HepG2 (cell line): Measurements from ENCODE around the gene PRKN. TPM values are rescaled to one million over a fixed set of nuclear protein-coding genes. Genes with fewer than 3 reads are reported as not detected.

Experiments used
- ATAC-seq: fragments of 200-7000 bp; cut with Tn5 transposase; 3 replicates; pipeline ENCODE4 v1.9.1; 2020; ENCODE audit warnings: mild to moderate bottlenecking, moderate library complexity
- BruUV-seq: library from RNA; stranded (reverse); fragments of 400-500 nt; replicated peaks from 2 replicates; lab custom pipeline; 2021; lab: Mats Ljungman, UMichigan
- CTCF ChIA-PET: fragments of 300-600 bp; formaldehyde crosslinking; extraction: SDS; loops from one replicate; lab custom pipeline; 2021; ENCODE audit warnings: low total read pairs, inconsistent platforms, low intra/inter-chr PET ratio; lab: Yijun Ruan, JAX
- POLR2A ChIA-PET: fragments of 350-600 bp; sonication (Branson Sonifier 250); formaldehyde crosslinking; loops from one replicate; lab custom pipeline; 2020; ENCODE audit warnings: antibody characterized with exemption, inconsistent platforms; lab: Yijun Ruan, JAX
- DNase-seq: peaks from one replicate; pipeline ENCODE4 v3.0.0-alpha.2; 2015; ENCODE audit warnings: low spot score
- FAIRE-seq: peaks from 3 replicates; lab custom pipeline; 2011; peaks lifted over from hg19 to GRCh38; lab: Jason Lieb, UNC
- H2AFZ ChIP-seq: one replicate; pipeline ENCODE4 v1.6.1; 2011; ENCODE audit warnings: low read length, inconsistent platforms
- H3K27ac ChIP-seq: fragments of 300-600 bp; 3 replicates; pipeline ENCODE4 v1.8.0; 2011; ENCODE audit warnings: mixed run types, mild to moderate bottlenecking, mixed read lengths, low read length, inconsistent platforms; ENCODE audit not compliant: insufficient read depth; ENCODE audit errors: extremely low read length
- H3K27me3 ChIP-seq, 2 experiments: fragments of 200-600 bp in 1 of 2; 2 replicates in 1 of 2; 3 replicates in 1 of 2; pipeline versions ENCODE4 v1.6.0 to v1.8.0; 2011; ENCODE audit warnings: low read length in 2 of 2, mild to moderate bottlenecking in 2 of 2, moderate library complexity in 2 of 2, inconsistent platforms in 1 of 2; ENCODE audit not compliant: insufficient read depth in 2 of 2, control insufficient read depth in 1 of 2
- H3K36me3 ChIP-seq, 2 experiments: fragments of 200-600 bp in 1 of 2; replicated peaks in 1 of 2; 2 replicates in 1 of 2; 3 replicates in 1 of 2; pipeline versions ENCODE4 v1.5.1 to v1.8.0; 2011; ENCODE audit warnings: low read length in 2 of 2, inconsistent platforms in 1 of 2; ENCODE audit not compliant: insufficient read depth in 2 of 2, control insufficient read depth in 1 of 2
- H3K4me1 ChIP-seq: 2 replicates; pipeline ENCODE4 v1.5.1; 2012; ENCODE audit warnings: low read length, inconsistent platforms; ENCODE audit not compliant: insufficient read depth
- H3K4me2 ChIP-seq: 2 replicates; pipeline ENCODE4 v1.6.0; 2011; ENCODE audit warnings: low read depth, low read length, inconsistent platforms
- H3K4me3 ChIP-seq, 3 experiments: fragments of 200-600 bp in 1 of 3; sonication (generic), shearing (Covaris generic) in 1 of 3; replicated peaks in 1 of 3; 2 replicates each; pipeline ENCODE4 v1.5.1; 2011 to 2016; ENCODE audit warnings: low read length in 3 of 3, inconsistent platforms in 2 of 3, low read depth in 2 of 3, mild to moderate bottlenecking in 2 of 3, control low read depth in 1 of 3, mixed read lengths in 1 of 3; ENCODE audit not compliant: insufficient read depth in 1 of 3
- H3K79me2 ChIP-seq: one replicate; pipeline ENCODE4 v1.6.1; 2011; ENCODE audit warnings: low read length, inconsistent platforms; ENCODE audit not compliant: insufficient read depth
- H3K9ac ChIP-seq: 2 replicates; pipeline ENCODE4 v1.6.0; 2011; ENCODE audit warnings: mild to moderate bottlenecking, low read depth, low read length, inconsistent platforms; ENCODE audit not compliant: insufficient read depth
- H3K9me3 ChIP-seq: 2 replicates; pipeline ENCODE4 v1.5.1; 2012; ENCODE audit warnings: mild to moderate bottlenecking, low read length
- H4K20me1 ChIP-seq: 2 replicates; pipeline ENCODE4 v1.6.0; 2011; ENCODE audit warnings: inconsistent platforms, mild to moderate bottlenecking, low read length, moderate library complexity; ENCODE audit not compliant: insufficient read depth
- AKAP8 ChIP-seq: sonication (generic); formaldehyde crosslinking; IDR thresholded peaks from 2 replicates; pipeline ENCODE4 v1.5.1; 2020; ENCODE audit warnings: mild to moderate bottlenecking, missing genetic modification reagents
- HNF4G ChIP-seq, 2 experiments: sonication (generic) in 1 of 2; formaldehyde crosslinking in 1 of 2; IDR thresholded peaks; 2 replicates each; pipeline versions ENCODE4 v1.4.0 to v1.6.1; 2011 to 2020; ENCODE audit warnings: borderline replicate concordance in 2 of 2, low read depth in 2 of 2, mild to moderate bottlenecking in 2 of 2, low read length in 1 of 2, missing genetic modification reagents in 1 of 2, moderate library complexity in 1 of 2
- ISL2 ChIP-seq: sonication (generic); formaldehyde crosslinking; IDR thresholded peaks from 2 replicates; pipeline ENCODE4 v1.5.0; 2020; ENCODE audit warnings: missing genetic modification reagents
- MTF2 ChIP-seq: sonication (generic); formaldehyde crosslinking; IDR thresholded peaks from 2 replicates; pipeline ENCODE4 v1.5.0; 2020; ENCODE audit warnings: missing genetic modification reagents, borderline replicate concordance
- MYPOP ChIP-seq: sonication (generic); formaldehyde crosslinking; IDR thresholded peaks from 2 replicates; pipeline ENCODE4 v1.8.1; 2023; ENCODE audit warnings: mild to moderate bottlenecking, moderate library complexity, missing genetic modification reagents
- RBM22 ChIP-seq: fragments of 200-400 bp; formaldehyde crosslinking; optimal IDR thresholded peaks from 2 replicates; pipeline ENCODE3; 2017; ENCODE audit warnings: mild to moderate bottlenecking, low read length, moderate library complexity
- SIN3B ChIP-seq: fragments of 150-350 bp; IDR thresholded peaks from 2 replicates; pipeline ENCODE4 v1.6.1; 2014; ENCODE audit warnings: low read length
- SOX5 ChIP-seq: IDR thresholded peaks from 2 replicates; pipeline ENCODE4 v1.6.1; 2016; ENCODE audit warnings: borderline replicate concordance
- SRF ChIP-seq: IDR thresholded peaks from 2 replicates; pipeline ENCODE4 v1.6.1; 2011; ENCODE audit warnings: mild to moderate bottlenecking, low read depth, low read length, moderate library complexity
- TCF7 ChIP-seq: sonication (generic); IDR thresholded peaks from 2 replicates; pipeline ENCODE4 v1.6.1; 2016; ENCODE audit warnings: antibody characterized with exemption, low read depth
- ZNF124 ChIP-seq: sonication (generic); formaldehyde crosslinking; IDR thresholded peaks from 2 replicates; pipeline ENCODE4 v1.4.0; 2020; ENCODE audit warnings: missing genetic modification reagents
- ZNF484 ChIP-seq: sonication (generic); formaldehyde crosslinking; IDR thresholded peaks from 2 replicates; pipeline ENCODE4 v1.5.1; 2020; ENCODE audit warnings: mild to moderate bottlenecking, low read depth, missing genetic modification reagents, borderline replicate concordance
- ZNF7 ChIP-seq: IDR thresholded peaks from 2 replicates; pipeline ENCODE4 v1.6.1; 2016; ENCODE audit warnings: missing biosample characterization, missing genetic modification reagents
- ZSCAN12 ChIP-seq: sonication (generic); formaldehyde crosslinking; IDR thresholded peaks from 2 replicates; pipeline ENCODE4 v1.9.0; 2021; ENCODE audit warnings: mild to moderate bottlenecking, missing genetic modification reagents
- ZZZ3 ChIP-seq: sonication (generic); formaldehyde crosslinking; IDR thresholded peaks from 2 replicates; pipeline ENCODE4 v1.4.0; 2020; ENCODE audit warnings: missing genetic modification reagents, mild to moderate bottlenecking, borderline replicate concordance
- WGBS: methylation state at CpG from one replicate; pipeline ENCODE4 v1.1.6; 2017; ENCODE audit warnings: low lambda C conversion rate; 5-methylcytosine and 5-hydroxymethylcytosine counted together
- in situ Hi-C: cut with HindIII; loops from 2 replicates; pipeline ENCODE4 v1.10.0; 2017; ENCODE audit warnings: low pct_unique_long_range_greater_than_20kb; ENCODE audit not compliant: extremely low pct_ligation_motif_present
- intact Hi-C: fragments of 100-400 bp; cut with micrococcal nuclease; formaldehyde crosslinking; loops from one replicate; pipeline ENCODE4 v1.10.0; 2022; ENCODE audit not compliant: unreplicated experiment
- polyA plus RNA-seq, 8 experiments: library from polyadenylated mRNA; depleted of rRNA in 3 of 8; stranded (reverse) in 7 of 8; unstranded in 1 of 8; fragments of >200 nt; fragmentation: Illumina TruSeq in 4 of 8; extraction: Trizol in 4 of 8; gene quantifications; 2 replicates each; pipeline versions ENCODE4 v1.2.1 to v1.2.3, GENCODE V29; 2011 to 2016; ENCODE audit warnings: low read depth in 4 of 8, missing spikeins in 1 of 8, mixed read lengths in 1 of 8; ENCODE audit not compliant: insufficient read depth in 1 of 8
- total RNA-seq, 5 experiments: library from RNA; depleted of rRNA; stranded (reverse); fragments of >200 nt; fragmentation: Illumina TruSeq; extraction: Trizol; gene quantifications; 2 replicates each; pipeline ENCODE4 v1.2.3, GENCODE V29; 2016; ENCODE audit warnings: low read depth in 1 of 5
- TF ChIP-seq, protein P1 (sequence below): IDR thresholded peaks from 2 replicates; pipeline ENCODE4 v1.6.1; 2018; ENCODE audit warnings: missing genetic modification reagents, mild to moderate bottlenecking, missing compliant biosample characterization
- TF ChIP-seq, protein P2 (sequence below): sonication (generic); formaldehyde crosslinking; IDR thresholded peaks from 2 replicates; pipeline ENCODE4 v1.9.0; 2022; ENCODE audit warnings: missing genetic modification reagents, mild to moderate bottlenecking, borderline replicate concordance
- TF ChIP-seq, protein P3 (sequence below): IDR thresholded peaks from 2 replicates; pipeline ENCODE4 v1.6.1; 2016; ENCODE audit warnings: control low read depth

Gene PRKN
- total and polyA plus RNA-seq, 2 of the 13 experiments (the other 11 are each of a cell fraction or from before 2014, with no cell fraction given), result 0.31 to 0.44 TPM

- Histone ChIP-seq H2AFZ (no peak overlapping the region), H3K4me2 (no peak overlapping the region), H3K9ac (no peak overlapping the region), H3K4me1 (no peaks in the 10 kb centered on the region), H3K27me3 (no peaks in the 10 kb centered on the region), H3K4me3 (no peak overlapping the region), H4K20me1 (no peaks in the 10 kb centered on the region), H3K27ac (no peak overlapping the region), H3K79me2 (no peaks in the 10 kb centered on the region), H3K9me3 (peaks cover 2% of the 10 kb centered on the region; the same call in 1 of the 2 replicates), H3K36me3 (no peaks in the 10 kb centered on the region)
- in situ Hi-C loops, result no loop called here
- ChIA-PET CTCF (no interaction called here), POLR2A (no interaction called here)
- FAIRE-seq (no peak), DNase-seq (no peak), ATAC-seq (no peak)
- BruUV-seq, result no TSS peak
- 0% methylated on average over 7 of the region's 7 CpGs for WGBS
- intact Hi-C loops, result no loop called here
- TF ChIP-seq ZNF124 (CRISPR knock-in tag) (no peak), SOX5 (CRISPR knock-in tag) (no peak), TCF7 (no peak), ZZZ3 (CRISPR knock-in tag) (no peak), ISL2 (CRISPR knock-in tag) (no peak), SRF (no peak), ZNF484 (CRISPR knock-in tag) (no peak), HNF4G (IDR thresholded peaks at IDR 0.05; ENCODE audit: borderline replicate concordance, low read depth, low read length) (no peak), HNF4G (CRISPR knock-in tag; IDR thresholded peaks at IDR 0.05; ENCODE audit: borderline replicate concordance, low read depth) (no peak), MYPOP (no peak), MTF2 (CRISPR knock-in tag) (no peak), SIN3B (no peak), RBM22 (no peak), ZSCAN12 (no peak), ZNF7 (CRISPR knock-in tag) (no peak), AKAP8 (no peak)
- TF ChIP-seq, protein P1, sequence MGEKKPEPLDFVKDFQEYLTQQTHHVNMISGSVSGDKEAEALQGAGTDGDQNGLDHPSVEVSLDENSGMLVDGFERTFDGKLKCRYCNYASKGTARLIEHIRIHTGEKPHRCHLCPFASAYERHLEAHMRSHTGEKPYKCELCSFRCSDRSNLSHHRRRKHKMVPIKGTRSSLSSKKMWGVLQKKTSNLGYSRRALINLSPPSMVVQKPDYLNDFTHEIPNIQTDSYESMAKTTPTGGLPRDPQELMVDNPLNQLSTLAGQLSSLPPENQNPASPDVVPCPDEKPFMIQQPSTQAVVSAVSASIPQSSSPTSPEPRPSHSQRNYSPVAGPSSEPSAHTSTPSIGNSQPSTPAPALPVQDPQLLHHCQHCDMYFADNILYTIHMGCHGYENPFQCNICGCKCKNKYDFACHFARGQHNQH (CRISPR knock-in tag), result no peak
- TF ChIP-seq, protein P2, sequence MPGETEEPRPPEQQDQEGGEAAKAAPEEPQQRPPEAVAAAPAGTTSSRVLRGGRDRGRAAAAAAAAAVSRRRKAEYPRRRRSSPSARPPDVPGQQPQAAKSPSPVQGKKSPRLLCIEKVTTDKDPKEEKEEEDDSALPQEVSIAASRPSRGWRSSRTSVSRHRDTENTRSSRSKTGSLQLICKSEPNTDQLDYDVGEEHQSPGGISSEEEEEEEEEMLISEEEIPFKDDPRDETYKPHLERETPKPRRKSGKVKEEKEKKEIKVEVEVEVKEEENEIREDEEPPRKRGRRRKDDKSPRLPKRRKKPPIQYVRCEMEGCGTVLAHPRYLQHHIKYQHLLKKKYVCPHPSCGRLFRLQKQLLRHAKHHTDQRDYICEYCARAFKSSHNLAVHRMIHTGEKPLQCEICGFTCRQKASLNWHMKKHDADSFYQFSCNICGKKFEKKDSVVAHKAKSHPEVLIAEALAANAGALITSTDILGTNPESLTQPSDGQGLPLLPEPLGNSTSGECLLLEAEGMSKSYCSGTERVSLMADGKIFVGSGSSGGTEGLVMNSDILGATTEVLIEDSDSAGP, result no peak
- TF ChIP-seq, protein P3, sequence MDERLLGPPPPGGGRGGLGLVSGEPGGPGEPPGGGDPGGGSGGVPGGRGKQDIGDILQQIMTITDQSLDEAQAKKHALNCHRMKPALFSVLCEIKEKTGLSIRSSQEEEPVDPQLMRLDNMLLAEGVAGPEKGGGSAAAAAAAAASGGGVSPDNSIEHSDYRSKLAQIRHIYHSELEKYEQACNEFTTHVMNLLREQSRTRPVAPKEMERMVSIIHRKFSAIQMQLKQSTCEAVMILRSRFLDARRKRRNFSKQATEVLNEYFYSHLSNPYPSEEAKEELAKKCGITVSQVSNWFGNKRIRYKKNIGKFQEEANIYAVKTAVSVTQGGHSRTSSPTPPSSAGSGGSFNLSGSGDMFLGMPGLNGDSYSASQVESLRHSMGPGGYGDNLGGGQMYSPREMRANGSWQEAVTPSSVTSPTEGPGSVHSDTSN (CRISPR knock-in tag), result no peak
Observed at GRCh38 chr6:161644521-161644920, 1083.0 kb downstream of the PRKN start.
